HG03520 (cell line): ENCODE measurements around the gene ZMIZ1.
A peak's percentile ranks its signal among the peaks of the same experiment; 100 is the strongest.

ENCODE experiments used
- ATAC-seq: cut with Tn5 transposase; IDR thresholded peaks from one replicate; pipeline ENCODE4 v1.9.1; 2021; ENCODE audit warnings: mild to moderate bottlenecking, moderate library complexity; ENCODE audit not compliant: unreplicated experiment

ZMIZ1 gene

GRCh38 chr10:79148452-79149344, 79.9 kb downstream of the ZMIZ1 start:
- no peak for ATAC-seq

DNA sequence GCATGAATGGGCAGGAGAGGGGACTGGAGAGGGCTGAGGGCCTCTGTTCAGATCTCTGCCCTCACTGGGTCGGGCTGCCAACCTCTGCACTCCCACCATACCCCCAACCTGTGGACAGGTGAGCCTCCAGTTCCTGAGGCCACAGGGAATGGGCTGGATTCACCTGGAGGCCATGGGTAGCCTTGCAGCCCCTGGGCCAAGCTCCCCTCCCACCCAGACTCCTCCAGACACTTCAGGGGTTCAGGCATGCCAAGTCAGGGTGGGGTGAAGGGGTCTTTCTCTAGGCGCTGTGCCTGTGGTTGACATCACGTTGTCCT, 80.5 kb downstream of the ZMIZ1 start:
- ATAC-seq: no peak

GRCh38 chr10:79149662-79150443, 81.1 kb downstream of the ZMIZ1 start:
- ATAC-seq: peak; percentile 66

DNA sequence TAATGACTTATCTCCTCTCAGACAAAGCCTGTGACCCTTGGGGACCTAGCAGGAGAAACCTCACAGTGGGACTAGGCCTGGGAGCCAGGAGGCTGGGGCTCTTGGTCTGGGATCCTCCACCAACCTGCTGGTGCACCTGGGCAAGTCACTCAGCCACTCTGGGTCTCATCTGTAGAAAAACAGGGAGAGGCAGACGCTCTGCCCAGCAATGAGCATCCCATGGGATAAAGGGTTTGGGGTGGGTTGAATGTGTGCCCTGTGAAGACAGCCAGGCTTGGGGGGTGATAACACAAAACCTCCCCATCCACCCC, 81.6 kb downstream of the ZMIZ1 start:
- no peak for ATAC-seq

DNA sequence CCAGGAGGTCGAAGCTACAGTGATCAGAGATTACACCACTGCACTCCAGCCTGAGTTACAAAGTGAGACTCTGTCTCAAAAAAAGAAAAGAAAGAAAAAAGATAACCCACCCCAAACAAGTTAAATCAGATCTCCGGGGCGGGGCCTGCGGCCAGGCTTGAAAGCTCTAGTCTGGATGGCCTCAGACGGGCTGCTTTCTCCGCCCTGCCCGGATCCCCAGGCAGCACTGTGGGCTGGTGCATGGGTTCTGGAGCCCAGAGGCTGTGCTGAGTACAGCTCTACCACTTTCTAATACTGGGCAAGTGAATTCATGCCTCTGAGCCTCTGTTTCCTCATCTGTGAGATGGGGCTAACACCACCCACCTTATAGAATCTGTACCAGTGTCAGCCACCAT, 83.7 kb downstream of the ZMIZ1 start:
- ATAC-seq: no peak

DNA sequence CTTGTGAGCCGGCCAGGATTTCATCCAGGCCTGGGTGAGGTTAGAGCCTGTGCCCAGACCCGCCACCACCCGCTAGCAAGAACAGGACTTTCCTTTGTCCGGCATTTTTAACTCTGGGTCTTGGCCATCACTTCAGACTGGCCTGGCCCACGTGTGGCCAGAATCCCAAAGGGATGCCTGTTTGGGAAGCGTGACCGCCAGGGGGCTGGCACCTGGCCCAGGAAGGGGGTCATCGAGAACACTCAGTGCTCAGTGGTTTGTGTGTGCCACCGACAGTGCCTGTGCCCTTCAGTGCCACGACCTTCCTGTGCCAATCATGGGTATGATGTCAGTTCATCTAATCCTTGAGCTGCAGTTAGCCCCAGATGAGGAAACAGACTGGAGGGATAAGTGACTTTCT, 85.0 kb downstream of the ZMIZ1 start:
- no peak for ATAC-seq

- ATAC-seq: no peak
These were observed 86.7 kb downstream of the ZMIZ1 start for GRCh38 chr10:79155301-79156081.

GRCh38 chr10:79156334-79157274, 87.8 kb downstream of the ZMIZ1 start:
- no peak for ATAC-seq

DNA sequence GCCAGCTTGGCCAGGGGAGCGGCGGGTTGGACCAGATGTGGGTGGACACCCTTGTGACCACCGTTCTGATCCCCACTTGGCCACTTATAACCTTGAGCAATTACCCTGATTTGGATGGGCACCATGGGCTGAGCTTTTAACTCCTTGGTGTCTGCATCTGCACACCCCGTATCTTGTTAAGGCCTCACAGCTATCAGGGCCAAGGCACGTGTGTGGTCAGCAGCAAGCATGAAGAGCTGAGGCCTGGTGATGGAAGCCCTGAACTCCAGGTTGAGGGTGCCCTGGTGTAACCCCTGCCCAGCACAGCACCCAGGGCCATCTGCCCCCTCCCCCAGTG, 89.2 kb downstream of the ZMIZ1 start:
- no peak for ATAC-seq

DNA sequence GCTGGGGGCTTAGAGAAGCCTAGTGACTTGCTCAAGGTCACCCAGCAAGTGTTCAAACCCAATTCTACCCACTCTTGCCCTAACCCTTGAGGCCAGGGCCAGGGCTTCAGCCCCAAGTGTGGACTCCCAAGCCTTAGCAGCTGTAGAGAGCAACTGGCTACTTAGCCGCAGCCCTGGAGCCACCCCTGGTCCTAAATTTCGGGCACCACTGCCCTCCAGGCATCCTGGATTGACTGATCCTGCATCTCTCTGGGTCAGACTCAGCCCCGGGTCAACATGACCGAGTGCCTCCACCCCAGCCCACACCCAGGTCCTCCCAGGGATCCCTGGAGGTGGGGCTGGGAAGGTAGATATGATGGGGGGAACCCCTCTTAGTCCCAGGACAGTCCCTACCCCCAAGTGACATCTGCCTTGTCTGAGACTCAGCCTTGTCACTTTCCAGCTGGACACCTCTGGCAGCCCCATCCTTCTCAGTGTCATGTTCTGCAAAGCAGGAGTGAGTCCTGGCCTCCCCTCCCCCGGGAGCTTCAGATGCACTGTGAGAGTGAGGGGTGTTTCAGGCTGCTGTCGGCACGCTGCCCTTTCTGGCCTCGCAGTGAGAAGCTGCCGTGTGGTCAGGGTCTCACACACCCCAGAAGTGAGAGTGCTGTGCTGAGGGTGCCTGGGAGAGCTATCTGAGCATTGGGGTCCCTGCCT, 89.8 kb downstream of the ZMIZ1 start:
- no peak for ATAC-seq

DNA sequence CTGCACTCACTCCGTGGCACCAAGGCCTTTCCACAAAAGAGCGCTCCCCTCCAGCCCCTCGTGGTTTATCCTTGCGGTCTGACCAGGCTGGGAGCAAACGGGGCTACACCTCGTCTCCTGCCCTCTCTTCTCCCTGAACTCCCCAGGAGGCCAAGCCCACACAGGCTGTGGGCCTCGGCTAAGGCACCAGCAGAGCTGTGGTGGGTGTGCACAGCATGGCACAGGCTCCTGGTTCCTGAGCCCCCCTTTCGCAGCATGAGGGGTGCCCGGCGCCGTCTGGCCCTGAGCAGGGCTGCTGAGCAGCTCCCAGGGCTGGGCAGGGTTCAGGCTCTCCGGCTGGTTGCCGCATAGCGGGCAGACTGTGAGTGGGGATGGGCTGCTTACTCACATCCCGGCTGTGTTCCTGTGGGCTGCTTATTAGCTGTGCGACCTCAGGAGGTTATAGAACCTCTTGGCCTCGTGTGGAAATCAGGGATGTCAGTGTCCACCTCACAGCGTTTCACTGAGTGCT, 90.4 kb downstream of the ZMIZ1 start:
- no peak for ATAC-seq

DNA sequence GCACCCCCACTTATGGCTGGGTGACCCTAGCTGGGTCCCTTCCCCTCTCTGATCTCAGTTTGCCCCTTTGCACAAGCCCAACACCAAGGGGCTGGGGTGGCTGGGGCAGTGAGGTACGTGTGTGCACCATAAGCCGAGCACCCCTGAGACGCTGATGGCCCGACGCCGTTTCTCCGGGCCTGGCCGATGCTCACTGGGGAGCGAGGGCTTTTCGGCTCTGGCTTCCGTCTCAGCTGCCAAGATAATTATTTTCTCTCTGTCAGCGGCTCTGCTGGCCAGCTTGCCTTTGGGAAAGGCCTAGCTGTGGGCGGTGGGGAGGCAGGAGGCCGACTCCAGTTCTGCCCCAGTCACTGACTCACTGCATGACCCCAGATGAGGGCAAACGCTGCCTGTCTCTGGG, 91.0 kb downstream of the ZMIZ1 start:
- no peak for ATAC-seq

GRCh38 chr10:79160191-79160590, 91.4 kb downstream of the ZMIZ1 start:
- ATAC-seq: no peak

GRCh38 chr10:79161557-79161956, 92.8 kb downstream of the ZMIZ1 start:
- ATAC-seq: no peak

DNA sequence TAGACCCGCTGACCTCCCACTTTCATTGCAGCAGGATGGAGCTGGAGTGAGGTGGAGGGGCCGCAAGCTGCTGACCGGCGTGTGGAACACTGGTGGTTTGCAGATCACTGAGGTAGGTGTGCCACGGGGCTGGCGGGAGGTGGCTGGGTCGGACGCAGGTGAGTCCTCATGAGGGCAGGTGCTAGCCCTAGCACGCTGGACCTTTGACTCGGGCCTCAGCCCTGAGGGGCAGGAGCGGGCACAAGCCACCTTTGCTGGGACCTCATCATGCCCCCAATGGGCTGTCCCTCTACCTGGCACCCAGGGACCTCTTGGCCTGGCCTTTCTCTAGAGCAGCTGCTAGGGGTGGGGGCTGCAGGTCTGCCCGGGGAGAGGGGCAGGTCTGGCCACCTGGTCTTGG, 93.3 kb downstream of the ZMIZ1 start:
- no peak for ATAC-seq

DNA sequence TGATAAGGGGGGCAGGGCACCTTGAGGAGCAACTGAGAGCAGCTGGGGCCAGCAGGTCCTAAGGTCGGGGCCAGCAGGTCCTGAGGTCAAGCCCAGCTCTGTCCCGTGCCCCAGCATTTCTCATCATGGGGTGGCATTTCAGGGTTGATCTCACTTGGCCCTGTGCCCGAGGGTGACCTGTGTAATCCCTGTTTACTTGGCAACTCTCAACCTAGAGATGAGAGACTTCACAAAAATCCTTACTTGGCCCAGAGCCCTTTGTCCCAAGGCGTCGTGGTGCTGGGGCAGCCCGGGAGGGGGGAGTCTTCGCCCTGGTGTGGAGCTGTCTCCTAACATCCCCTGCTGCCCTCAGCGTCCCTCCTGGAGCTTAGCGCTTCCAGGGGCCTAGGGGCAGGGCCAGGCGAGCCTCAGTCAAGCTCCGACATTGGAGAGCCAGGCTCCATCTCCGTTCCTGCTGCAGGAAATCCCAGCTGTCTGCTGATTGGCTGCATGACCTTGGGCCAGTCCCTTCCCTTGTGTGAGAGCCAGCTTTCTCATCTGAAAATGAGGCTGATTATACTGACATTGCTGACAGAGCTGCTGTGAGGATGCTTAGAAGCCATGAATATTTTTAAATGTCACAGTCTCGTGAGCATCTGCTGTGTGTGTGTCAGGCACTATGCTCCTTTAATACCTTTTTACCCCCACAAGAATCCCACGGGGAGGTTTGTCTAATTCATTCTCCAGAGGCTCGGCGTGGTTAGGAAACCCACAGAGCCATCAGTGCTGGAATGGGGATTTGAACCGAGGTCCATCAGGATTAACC, 94.3 kb downstream of the ZMIZ1 start:
- ATAC-seq: no peak

- no peak for ATAC-seq
These were observed 94.9 kb downstream of the ZMIZ1 start for GRCh38 chr10:79163666-79163975.

GRCh38 chr10:79164075-79164474, 95.3 kb downstream of the ZMIZ1 start:
- ATAC-seq: no peak

DNA sequence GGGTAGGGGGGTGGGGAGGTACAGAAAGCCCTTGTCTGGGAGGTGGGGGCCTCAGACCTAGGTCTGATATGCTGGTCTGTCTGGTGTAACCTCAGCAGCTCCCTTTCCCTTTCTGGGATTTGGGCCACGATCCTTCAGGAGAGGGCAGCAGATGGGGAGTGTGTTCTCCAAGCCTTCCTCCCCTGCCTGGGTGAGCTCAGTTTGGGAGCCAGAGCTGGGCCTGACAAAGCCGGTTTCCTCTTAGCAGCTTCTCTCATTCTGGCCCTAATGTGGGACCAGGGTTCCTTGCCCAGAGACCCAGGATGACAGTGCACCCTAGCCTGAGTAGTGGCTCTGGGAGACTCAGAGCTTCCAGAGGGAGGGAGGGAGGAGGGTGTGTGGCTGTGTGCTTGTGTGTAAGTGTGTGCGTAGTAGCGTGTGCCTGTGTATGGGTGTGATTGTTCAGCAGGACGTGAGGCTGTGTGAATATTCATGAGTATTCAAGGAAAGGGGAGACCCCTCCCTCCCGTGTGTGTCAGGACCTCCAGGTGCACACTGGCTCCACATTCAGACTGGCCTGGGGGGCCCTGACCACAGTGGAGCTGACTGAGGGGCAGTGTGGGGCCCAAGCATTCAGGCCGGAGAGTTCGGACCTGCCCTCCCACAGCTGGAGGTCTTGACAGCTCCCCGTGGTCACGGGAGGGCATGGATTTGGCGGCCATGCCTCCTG, 96.5 kb downstream of the ZMIZ1 start:
- ATAC-seq: no peak
